ENCODE data around the gene PLPP2.

PLPP2 gene

GRCh38 chr19:291006-291521 is at the start of gene PLPP2:
Gene PLPP2 (minus strand): TSS chr19:291403. CDS start chr19:291336, 67 bp downstream.
- no peak for DNase-seq (ENCODE audit: low read depth)

GRCh38 chr19:340620-341385 is 49.6 kb upstream of the PLPP2 start:
- no peak for DNase-seq (ENCODE audit: low read depth)

- DNase-seq (ENCODE audit: low read depth): no peak
Measured at GRCh38 chr19:339262-339887, 48.2 kb upstream of the PLPP2 start.

GRCh38 chr19:338421-338820 is 47.2 kb upstream of the PLPP2 start:
- no peak for DNase-seq (ENCODE audit: low read depth)

- no peak for DNase-seq (ENCODE audit: low read depth)
Measured at GRCh38 chr19:336067-336614, 44.9 kb upstream of the PLPP2 start.

- DNase-seq (ENCODE audit: low read depth): no peak
Measured at GRCh38 chr19:335486-336066, 44.4 kb upstream of the PLPP2 start.

GRCh38 chr19:335072-335471 is 43.9 kb upstream of the PLPP2 start:
- no peak for DNase-seq (ENCODE audit: low read depth)

- DNase-seq (ENCODE audit: low read depth): no peak
Measured at GRCh38 chr19:334296-335071, 43.3 kb upstream of the PLPP2 start.

GRCh38 chr19:330503-330902 is 39.3 kb upstream of the PLPP2 start:
- DNase-seq (ENCODE audit: low read depth): no peak

- no peak for DNase-seq (ENCODE audit: low read depth)
Measured at GRCh38 chr19:329876-330275, 38.7 kb upstream of the PLPP2 start.

GRCh38 chr19:328025-328505 is 36.9 kb upstream of the PLPP2 start:
- DNase-seq (ENCODE audit: low read depth): no peak

GRCh38 chr19:327291-328024 is 36.3 kb upstream of the PLPP2 start:
- DNase-seq (ENCODE audit: low read depth): no peak

GRCh38 chr19:326871-327270 is 35.7 kb upstream of the PLPP2 start:
- DNase-seq (ENCODE audit: low read depth): no peak

- DNase-seq (ENCODE audit: low read depth): no peak
Measured at GRCh38 chr19:325937-326565, 34.8 kb upstream of the PLPP2 start.

GRCh38 chr19:325173-325936 is 34.2 kb upstream of the PLPP2 start:
- DNase-seq (ENCODE audit: low read depth): no peak

- DNase-seq (ENCODE audit: low read depth): no peak
Measured at GRCh38 chr19:324716-325115, 33.5 kb upstream of the PLPP2 start.

GRCh38 chr19:322616-323015 is 31.4 kb upstream of the PLPP2 start:
- DNase-seq (ENCODE audit: low read depth): no peak

- no peak for DNase-seq (ENCODE audit: low read depth)
Measured at GRCh38 chr19:318509-318774, 27.2 kb upstream of the PLPP2 start.

GRCh38 chr19:317710-318508 is 26.7 kb upstream of the PLPP2 start:
- DNase-seq (ENCODE audit: low read depth): no peak

Data from fibroblast of the conjunctiva (primary cell).